Fibroblast of mammary gland (primary cell): ENCODE results near the gene MYL5.

Experiments
- DNase-seq: peaks from one replicate; pipeline ENCODE4 v3.0.0-alpha.2; 2010; ENCODE audit warnings: low read depth
- H3K4me3 ChIP-seq: 2 replicates; pipeline ENCODE4 v1.5.1; 2011; ENCODE audit warnings: low read depth, mild to moderate bottlenecking, low read length, moderate library complexity; ENCODE audit not compliant: control insufficient read depth
- CTCF ChIP-seq: conservative IDR thresholded peaks from 2 replicates; pipeline ENCODE4 v1.5.1; 2011; ENCODE audit warnings: low read depth, low read length, inconsistent platforms; ENCODE audit not compliant: control insufficient read depth, insufficient read depth

The MYL5 gene

GRCh38 chr4:712093-712492, 37.8 kb downstream of the MYL5 start:
- TF ChIP-seq CTCF, result no peak
- H3K4me3 ChIP-seq, result no peak overlapping the region
- DNase-seq, result no peak

GRCh38 chr4:712916-713632, 38.7 kb downstream of the MYL5 start:
- TF ChIP-seq CTCF, result no peak
- H3K4me3 ChIP-seq, result no peak overlapping the region
- DNase-seq, result no peak

GRCh38 chr4:714087-714486, 39.7 kb downstream of the MYL5 start:
- H3K4me3 ChIP-seq, result no peak overlapping the region
- no peak for TF ChIP-seq CTCF
- DNase-seq, result no peak

GRCh38 chr4:717601-718320, 43.4 kb downstream of the MYL5 start:
- no peak overlapping the region for H3K4me3 ChIP-seq
- DNase-seq, result no peak
- no peak for TF ChIP-seq CTCF

GRCh38 chr4:718460-718859, 44.1 kb downstream of the MYL5 start:
- no peak overlapping the region for H3K4me3 ChIP-seq
- DNase-seq, result no peak
- TF ChIP-seq CTCF, result no peak

GRCh38 chr4:720111-720860, 45.9 kb downstream of the MYL5 start:
- no peak for TF ChIP-seq CTCF
- no peak for DNase-seq
- H3K4me3 ChIP-seq, result no peak overlapping the region
